ENCODE results near the gene NRCAM. TPM values are rescaled to one million over a fixed set of nuclear protein-coding genes. Genes with fewer than 3 reads are reported as not detected.

The NRCAM gene
- polyA plus RNA-seq, 1 donor (not counting 4 experiments of a cell fraction or from before 2014, with no cell fraction given): 4.0 TPM

DNA sequence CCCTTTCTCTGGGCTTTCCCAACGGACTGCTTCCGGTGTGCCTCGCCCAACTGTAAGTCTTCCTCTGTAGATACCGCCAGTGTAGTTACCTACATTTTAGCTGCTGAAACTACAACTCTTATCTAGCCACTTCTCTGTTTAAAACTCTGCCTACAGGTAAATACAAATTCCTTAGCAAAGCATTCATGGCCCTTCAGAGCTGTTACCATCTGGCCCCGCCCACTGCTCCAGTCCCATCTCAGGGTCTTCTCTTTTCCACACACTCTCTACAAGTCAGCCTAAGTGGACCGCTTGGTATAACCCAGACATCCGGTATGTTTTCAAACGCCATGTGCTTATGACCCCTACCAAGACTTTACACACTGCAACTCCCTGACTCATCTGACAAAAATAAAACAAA is 285.1 kb downstream of the NRCAM start:
- no peak for FAIRE-seq
- H3K79me2 ChIP-seq (ENCODE audit: control insufficient read depth, insufficient read depth, low read length): no peaks in the 10 kb centered on the region
- DNase-seq (ENCODE audit: low read depth, low spot score): no peak
- no peaks in the 10 kb centered on the region for H4K20me1 ChIP-seq (ENCODE audit: control insufficient read depth, extremely low read depth, insufficient read depth, low read length)
- H3K9me1 ChIP-seq (ENCODE audit: control insufficient read depth, extremely low read depth, insufficient read depth, low read length): no peaks in the 10 kb centered on the region
- H3K27ac ChIP-seq (ENCODE audit: control insufficient read depth, insufficient read depth, low read length): no peak overlapping the region
- H3K9me3 ChIP-seq (ENCODE audit: control insufficient read depth, low read depth, low read length): no peaks in the 10 kb centered on the region
- H3K4me1 ChIP-seq (ENCODE audit: control insufficient read depth, extremely low read depth, insufficient read depth, low read length): no peaks in the 10 kb centered on the region
- TF ChIP-seq, protein P1, sequence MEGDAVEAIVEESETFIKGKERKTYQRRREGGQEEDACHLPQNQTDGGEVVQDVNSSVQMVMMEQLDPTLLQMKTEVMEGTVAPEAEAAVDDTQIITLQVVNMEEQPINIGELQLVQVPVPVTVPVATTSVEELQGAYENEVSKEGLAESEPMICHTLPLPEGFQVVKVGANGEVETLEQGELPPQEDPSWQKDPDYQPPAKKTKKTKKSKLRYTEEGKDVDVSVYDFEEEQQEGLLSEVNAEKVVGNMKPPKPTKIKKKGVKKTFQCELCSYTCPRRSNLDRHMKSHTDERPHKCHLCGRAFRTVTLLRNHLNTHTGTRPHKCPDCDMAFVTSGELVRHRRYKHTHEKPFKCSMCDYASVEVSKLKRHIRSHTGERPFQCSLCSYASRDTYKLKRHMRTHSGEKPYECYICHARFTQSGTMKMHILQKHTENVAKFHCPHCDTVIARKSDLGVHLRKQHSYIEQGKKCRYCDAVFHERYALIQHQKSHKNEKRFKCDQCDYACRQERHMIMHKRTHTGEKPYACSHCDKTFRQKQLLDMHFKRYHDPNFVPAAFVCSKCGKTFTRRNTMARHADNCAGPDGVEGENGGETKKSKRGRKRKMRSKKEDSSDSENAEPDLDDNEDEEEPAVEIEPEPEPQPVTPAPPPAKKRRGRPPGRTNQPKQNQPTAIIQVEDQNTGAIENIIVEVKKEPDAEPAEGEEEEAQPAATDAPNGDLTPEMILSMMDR (optimal IDR thresholded peaks at IDR 0.05 in 1 of 3, IDR thresholded peaks at IDR 0.05 in 1 of 3, conservative IDR thresholded peaks at IDR 0.05 in 1 of 3; ENCODE audit: extremely low read depth in 1 of 3, insufficient read depth in 2 of 3, low read length in 3 of 3): no peak
- no peak for TF ChIP-seq EZH2 (IDR thresholded peaks at IDR 0.05; ENCODE audit: low read length)
- no peak overlapping the region for H3K4me2 ChIP-seq (ENCODE audit: control insufficient read depth, extremely low read depth, insufficient read depth, low read depth, low read length)
- dilution Hi-C loops (cut with MboI; ENCODE audit: extremely low pct_ligation_motif_present, low sequenced_read_pairs): no loop called here
- no peaks in the 10 kb centered on the region for H3K27me3 ChIP-seq (ENCODE audit: control insufficient read depth, extremely low read depth, insufficient read depth, low read length)
- H3K36me3 ChIP-seq (ENCODE audit: control insufficient read depth in 2 of 2, extremely low read depth in 1 of 2, insufficient read depth in 2 of 2, low read length in 2 of 2): no peaks in the 10 kb centered on the region
- H2AFZ ChIP-seq (ENCODE audit: control insufficient read depth, low read length): no peak overlapping the region
- no peak overlapping the region for H3K4me3 ChIP-seq (ENCODE audit: control insufficient read depth in 2 of 3, extremely low read depth in 1 of 3, insufficient read depth in 2 of 3, low read depth in 1 of 3, low read length in 3 of 3)
- no peak overlapping the region for H3K9ac ChIP-seq (ENCODE audit: control insufficient read depth, extremely low read depth, insufficient read depth, low read length)

DNA sequence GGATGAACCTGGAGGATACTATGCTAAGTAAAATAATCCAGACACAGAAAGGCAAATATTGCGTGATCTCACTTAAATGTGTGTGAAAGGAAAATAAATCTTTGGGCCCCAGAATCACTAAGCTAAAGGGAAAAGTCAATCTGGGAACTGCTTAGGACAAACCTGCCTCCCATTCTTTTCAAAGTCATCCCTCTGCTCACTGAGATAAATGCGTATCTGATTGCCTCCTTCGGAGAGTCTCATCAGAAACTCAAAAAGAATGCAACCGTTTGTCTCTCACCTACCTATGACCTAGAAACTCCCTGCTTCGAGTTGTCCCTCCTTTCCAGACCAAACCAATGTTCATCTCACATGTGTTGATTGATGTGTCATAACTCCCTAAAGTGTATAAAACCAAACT is 286.0 kb downstream of the NRCAM start:
- Histone ChIP-seq H3K9ac (ENCODE audit: control insufficient read depth, extremely low read depth, insufficient read depth, low read length) (no peak overlapping the region), H3K9me3 (ENCODE audit: control insufficient read depth, low read depth, low read length) (no peaks in the 10 kb centered on the region), H3K9me1 (ENCODE audit: control insufficient read depth, extremely low read depth, insufficient read depth, low read length) (no peaks in the 10 kb centered on the region), H2AFZ (ENCODE audit: control insufficient read depth, low read length) (no peak overlapping the region), H3K4me3 (ENCODE audit: control insufficient read depth in 2 of 3, extremely low read depth in 1 of 3, insufficient read depth in 2 of 3, low read depth in 1 of 3, low read length in 3 of 3) (no peak overlapping the region), H3K79me2 (ENCODE audit: control insufficient read depth, insufficient read depth, low read length) (no peaks in the 10 kb centered on the region), H4K20me1 (ENCODE audit: control insufficient read depth, extremely low read depth, insufficient read depth, low read length) (no peaks in the 10 kb centered on the region), H3K27ac (ENCODE audit: control insufficient read depth, insufficient read depth, low read length) (no peak overlapping the region), H3K36me3 (ENCODE audit: control insufficient read depth in 2 of 2, extremely low read depth in 1 of 2, insufficient read depth in 2 of 2, low read length in 2 of 2) (no peaks in the 10 kb centered on the region), H3K4me2 (ENCODE audit: control insufficient read depth, extremely low read depth, insufficient read depth, low read depth, low read length) (no peak overlapping the region), H3K27me3 (ENCODE audit: control insufficient read depth, extremely low read depth, insufficient read depth, low read length) (no peaks in the 10 kb centered on the region), H3K4me1 (ENCODE audit: control insufficient read depth, extremely low read depth, insufficient read depth, low read length) (no peaks in the 10 kb centered on the region)
- dilution Hi-C loops (cut with MboI; ENCODE audit: extremely low pct_ligation_motif_present, low sequenced_read_pairs): no loop called here
- DNase-seq (ENCODE audit: low read depth, low spot score): no peak
- no peak for FAIRE-seq
- TF ChIP-seq EZH2 (IDR thresholded peaks at IDR 0.05; ENCODE audit: low read length): no peak
- TF ChIP-seq, protein P1 (optimal IDR thresholded peaks at IDR 0.05 in 1 of 3, IDR thresholded peaks at IDR 0.05 in 1 of 3, conservative IDR thresholded peaks at IDR 0.05 in 1 of 3; ENCODE audit: extremely low read depth in 1 of 3, insufficient read depth in 2 of 3, low read length in 3 of 3): no peak

All from keratinocyte (primary cell).